ENCODE data around the gene PPARD.

DNA sequence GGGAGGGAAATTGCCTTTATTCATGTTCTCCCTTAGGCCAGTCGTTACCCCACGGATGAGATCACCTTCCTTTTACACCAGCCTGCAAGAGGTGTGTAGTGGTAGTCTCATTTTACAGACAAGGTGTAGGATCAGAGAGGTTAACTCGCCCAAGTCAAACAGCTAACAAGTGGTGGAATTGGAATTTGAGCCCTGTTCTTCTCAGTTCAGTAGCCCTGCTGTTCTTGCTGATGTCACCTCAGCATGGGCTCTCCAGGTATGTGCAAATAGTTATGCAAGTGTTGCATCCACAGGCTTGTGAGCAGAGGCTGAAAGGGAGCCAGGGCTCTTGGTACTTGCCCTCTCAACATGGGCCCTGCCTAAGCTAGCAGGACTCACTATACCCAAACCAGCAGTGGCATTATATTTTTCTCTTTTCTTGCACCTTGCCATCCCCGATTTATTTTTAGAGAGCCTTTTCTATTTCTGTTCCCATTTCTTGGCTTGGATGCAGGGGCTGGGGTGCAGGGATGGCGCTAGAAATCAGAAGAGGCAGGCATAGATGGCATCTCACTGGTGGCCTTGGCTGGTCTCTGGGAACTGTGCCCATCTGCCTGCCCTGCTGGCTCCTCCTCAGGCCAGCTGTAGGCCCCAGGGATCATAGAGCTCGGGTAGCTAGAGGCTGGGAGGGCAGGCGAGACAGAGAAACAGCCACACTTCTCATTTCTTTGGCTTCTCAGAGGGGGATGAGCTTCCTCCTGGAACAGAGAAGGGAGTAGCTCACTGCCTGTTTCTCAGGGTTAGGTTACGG, 18.2 kb downstream of the PPARD start:
- TF ChIP-seq, protein P1, sequence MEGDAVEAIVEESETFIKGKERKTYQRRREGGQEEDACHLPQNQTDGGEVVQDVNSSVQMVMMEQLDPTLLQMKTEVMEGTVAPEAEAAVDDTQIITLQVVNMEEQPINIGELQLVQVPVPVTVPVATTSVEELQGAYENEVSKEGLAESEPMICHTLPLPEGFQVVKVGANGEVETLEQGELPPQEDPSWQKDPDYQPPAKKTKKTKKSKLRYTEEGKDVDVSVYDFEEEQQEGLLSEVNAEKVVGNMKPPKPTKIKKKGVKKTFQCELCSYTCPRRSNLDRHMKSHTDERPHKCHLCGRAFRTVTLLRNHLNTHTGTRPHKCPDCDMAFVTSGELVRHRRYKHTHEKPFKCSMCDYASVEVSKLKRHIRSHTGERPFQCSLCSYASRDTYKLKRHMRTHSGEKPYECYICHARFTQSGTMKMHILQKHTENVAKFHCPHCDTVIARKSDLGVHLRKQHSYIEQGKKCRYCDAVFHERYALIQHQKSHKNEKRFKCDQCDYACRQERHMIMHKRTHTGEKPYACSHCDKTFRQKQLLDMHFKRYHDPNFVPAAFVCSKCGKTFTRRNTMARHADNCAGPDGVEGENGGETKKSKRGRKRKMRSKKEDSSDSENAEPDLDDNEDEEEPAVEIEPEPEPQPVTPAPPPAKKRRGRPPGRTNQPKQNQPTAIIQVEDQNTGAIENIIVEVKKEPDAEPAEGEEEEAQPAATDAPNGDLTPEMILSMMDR (IDR thresholded peaks at IDR 0.05): no peak
- TF ChIP-seq POLR2A (IDR thresholded peaks at IDR 0.05): no peak

Measured in gastroesophageal sphincter (tissue), 3 donors.